GM12878 (cell line): ENCODE measurements around the gene TMED10. TPM values are rescaled to one million over a fixed set of nuclear protein-coding genes. Genes with fewer than 3 reads are reported as not detected.

Experiments used
- ATAC-seq: fragments of 200-7000 bp; cut with Tn5 transposase; 3 replicates; pipeline ENCODE4 v1.9.1; 2020; ENCODE audit warnings: mild to moderate bottlenecking, moderate library complexity
- BruUV-seq: library from RNA; stranded (reverse); fragments of 400-500 nt; replicated peaks from 2 replicates; lab custom pipeline; 2021; lab: Mats Ljungman, UMichigan
- CTCF ChIA-PET: fragments of 300-600 bp; sonication (Branson Sonifier 250); formaldehyde crosslinking; extraction: SDS; loops from one replicate; lab custom pipeline; 2021; ENCODE audit warnings: inconsistent platforms; lab: Yijun Ruan, JAX
- POLR2A ChIA-PET: fragments of 350-600 bp; formaldehyde crosslinking; extraction: SDS; loops from one replicate; lab custom pipeline; 2021; ENCODE audit warnings: inconsistent platforms; lab: Charles Lee
- RAD21 ChIA-PET: fragments of 300-600 bp; sonication (Branson Sonifier 250); formaldehyde crosslinking; loops from one replicate; lab custom pipeline; 2023; ENCODE audit warnings: antibody characterized with exemption; ENCODE audit not compliant: unreplicated experiment; lab: Charles Lee
- SMC1A ChIA-PET: fragments of 300-600 bp; sonication (Branson Sonifier 250); formaldehyde crosslinking; loops from one replicate; lab custom pipeline; 2023; ENCODE audit not compliant: unreplicated experiment, uncharacterized antibody; lab: Charles Lee
- DNase-seq: peaks from one replicate; pipeline ENCODE4 v3.0.0-alpha.2; 2011; ENCODE audit warnings: low read depth, low spot score
- FAIRE-seq: peaks from 3 replicates; lab custom pipeline; 2011; peaks lifted over from hg19 to GRCh38; lab: Jason Lieb, UNC
- H2AFZ ChIP-seq: 2 replicates; pipeline ENCODE4 v1.6.0; 2011; ENCODE audit warnings: low read depth, low read length, control low read depth; ENCODE audit not compliant: control insufficient read depth
- H3K27ac ChIP-seq: 2 replicates; pipeline ENCODE4 v1.5.1; 2011; ENCODE audit warnings: control low read depth; ENCODE audit not compliant: control insufficient read depth, insufficient read depth
- H3K27me3 ChIP-seq, 2 experiments: replicated peaks in 1 of 2; 2 replicates each; pipeline versions ENCODE4 v1.6.0 to v1.6.1; 2011; ENCODE audit warnings: low read length in 1 of 2; ENCODE audit not compliant: control insufficient read depth in 2 of 2, insufficient read depth in 2 of 2
- H3K36me3 ChIP-seq, 2 experiments: 2 replicates each; pipeline ENCODE4 v1.5.1; 2011; ENCODE audit warnings: low read length in 1 of 2; ENCODE audit not compliant: control insufficient read depth in 2 of 2, insufficient read depth in 2 of 2
- H3K4me1 ChIP-seq: 2 replicates; pipeline ENCODE4 v1.6.1; 2011; ENCODE audit warnings: mild to moderate bottlenecking, low read length, moderate library complexity, mixed read lengths; ENCODE audit not compliant: control insufficient read depth, insufficient read depth
- H3K4me2 ChIP-seq: 2 replicates; pipeline ENCODE4 v1.6.0; 2011; ENCODE audit warnings: control low read depth; ENCODE audit not compliant: control insufficient read depth, insufficient read depth
- H3K4me3 ChIP-seq: fragments of 200-600 bp; sonication (generic); 2 replicates; pipeline ENCODE4 v1.5.1; 2016
- H3K79me2 ChIP-seq: 2 replicates; pipeline ENCODE4 v1.6.0; 2011; ENCODE audit warnings: low read length; ENCODE audit not compliant: control insufficient read depth, insufficient read depth
- H3K9ac ChIP-seq: 2 replicates; pipeline ENCODE4 v1.8.0; 2011; ENCODE audit warnings: low read length, control low read depth, mixed read lengths; ENCODE audit not compliant: control insufficient read depth, insufficient read depth
- H3K9me3 ChIP-seq: replicated peaks from 3 replicates; pipeline ENCODE4 v1.5.1; 2011; ENCODE audit warnings: mild to moderate bottlenecking, low read length; ENCODE audit not compliant: control insufficient read depth, insufficient read depth
- H4K20me1 ChIP-seq: 2 replicates; pipeline ENCODE4 v1.6.0; 2011; ENCODE audit not compliant: control insufficient read depth, insufficient read depth
- RUNX3 ChIP-seq: IDR thresholded peaks from 2 replicates; pipeline ENCODE4 v1.6.1; 2012; ENCODE audit warnings: low read length, inconsistent platforms
- SRF ChIP-seq, 2 experiments: IDR thresholded peaks; 2 replicates each; pipeline ENCODE4 v1.6.1; 2011; ENCODE audit warnings: low read depth in 2 of 2, low read length in 2 of 2, mild to moderate bottlenecking in 1 of 2, moderate library complexity in 1 of 2
- WGBS: methylation state at CpG from one replicate; pipeline ENCODE4 v1.1.6; 2016; ENCODE audit warnings: low lambda C conversion rate; ENCODE audit not compliant: insufficient replicate concordance, insufficient coverage; ENCODE audit errors: missing lambda C conversion rate; 5-methylcytosine and 5-hydroxymethylcytosine counted together
- in situ Hi-C: fragments of 300-500 bp; cut with MboI; formaldehyde crosslinking; loops from 9 replicates; pipeline ENCODE4 v1.14.3; 2018; ENCODE audit warnings: mixed read lengths
- intact Hi-C: fragments of 100-400 bp; cut with micrococcal nuclease; formaldehyde crosslinking; loops from one replicate; pipeline ENCODE4 v1.14.2; 2022; ENCODE audit not compliant: unreplicated experiment
- polyA plus RNA-seq, 11 experiments: library from polyadenylated mRNA; depleted of rRNA in 4 of 11; unstranded in 6 of 11; stranded (reverse) in 5 of 11; fragments of >200 nt; fragmentation: Nextera tagmentation in 4 of 11; fragmentation: Illumina TruSeq in 1 of 11; extraction: Ambion mirVana in 4 of 11; extraction: Trizol in 1 of 11; gene quantifications; 1 replicate in 1 of 11; 2 replicates in 10 of 11; pipeline versions ENCODE4 v1.2.1 to v1.2.3, GENCODE V29; 2011 to 2016; ENCODE audit warnings: inconsistent platforms in 2 of 11, missing spikeins in 2 of 11, low read depth in 1 of 11
- total RNA-seq, 4 experiments: library from RNA; depleted of rRNA in 3 of 4; stranded (reverse); fragments of >200 nt in 3 of 4; fragmentation: Illumina TruSeq in 1 of 4; extraction: Trizol in 1 of 4; gene quantifications; 2 replicates each; pipeline versions ENCODE4 v1.2.1 to v1.2.3, GENCODE V29; 2013 to 2021
- TF ChIP-seq, protein P1 (sequence below): fragments of 450-650 bp; IDR thresholded peaks from 2 replicates; pipeline ENCODE4 v1.6.1; 2016; ENCODE audit warnings: mild to moderate bottlenecking
- TF ChIP-seq, protein P2 (sequence below): fragments of 450-650 bp; IDR thresholded peaks from 2 replicates; pipeline ENCODE4 v1.6.1; 2018; ENCODE audit warnings: mild to moderate bottlenecking, low read depth, moderate library complexity; ENCODE audit not compliant: partially characterized antibody

TMED10 gene
- total and polyA plus RNA-seq, 10 of the 15 experiments (the other 5 are each of a cell fraction or from before 2014, with no cell fraction given): 99.8 to 270 (median 180) TPM

DNA sequence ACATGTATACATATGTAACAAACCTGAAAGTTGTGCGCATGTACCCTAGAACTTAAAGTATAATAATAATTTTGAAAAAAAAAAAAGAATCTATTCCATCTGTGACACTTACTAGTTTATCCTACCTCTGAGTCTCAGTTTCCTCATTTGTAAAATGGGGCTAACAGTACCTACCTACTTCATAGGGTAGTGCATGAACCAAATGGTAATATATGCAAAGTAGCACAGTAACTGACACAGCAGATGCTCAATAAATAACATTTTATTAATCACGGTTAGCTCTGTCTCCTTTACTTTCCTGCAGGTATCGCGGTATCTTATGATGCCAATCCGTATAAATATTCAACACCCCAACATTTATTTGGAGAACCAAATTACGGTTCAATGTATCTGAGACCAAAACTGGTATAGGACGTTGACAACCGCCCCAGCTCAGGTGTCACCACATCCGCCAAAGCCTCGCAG lies 703 bp downstream of the TMED10 start:
- ChIA-PET SMC1A (interaction anchor here (0.6 to 1.8 kb wide), 3 partner anchors 48 to 120 kb away, joined by 3 to 6 read pairs (median 5); no protein-coding TSS in a partner anchor), RAD21 (interaction anchor here (1.1 kb wide), 1 partner anchor 49 kb away, joined by 4 read pairs; the partner anchor contains the start of gene NEK9), CTCF (interaction anchor here (1.1 kb wide), 1 partner anchor 37 kb away, joined by 6 read pairs; no protein-coding TSS in a partner anchor), POLR2A (interaction anchor here (0.5 to 1.4 kb wide), 5 partner anchors 20 to 101 kb away, joined by 3 to 5 read pairs (median 3); no protein-coding TSS in a partner anchor)
- H3K9me3 ChIP-seq: no peaks in the 10 kb centered on the region; the same call in 2 of the 3 replicates
- peak overlapping the region; percentile 99 for H3K27ac ChIP-seq
- peaks cover 0 to 4% of the 10 kb centered on the region in 2 experiments; a peak in 1 of 4 replicates for H3K36me3 ChIP-seq
- no peaks in the 10 kb centered on the region; the same call in none of the 2 replicates for H4K20me1 ChIP-seq
- H3K4me3 ChIP-seq: peak overlapping the region; percentile 80
- DNase-seq (no peak), FAIRE-seq (peak; percentile 69), ATAC-seq (peak; percentile 16)
- peak overlapping the region; percentile 79 for H3K4me2 ChIP-seq
- TF ChIP-seq RUNX3: peak; percentile 61
- TF ChIP-seq, protein P1, sequence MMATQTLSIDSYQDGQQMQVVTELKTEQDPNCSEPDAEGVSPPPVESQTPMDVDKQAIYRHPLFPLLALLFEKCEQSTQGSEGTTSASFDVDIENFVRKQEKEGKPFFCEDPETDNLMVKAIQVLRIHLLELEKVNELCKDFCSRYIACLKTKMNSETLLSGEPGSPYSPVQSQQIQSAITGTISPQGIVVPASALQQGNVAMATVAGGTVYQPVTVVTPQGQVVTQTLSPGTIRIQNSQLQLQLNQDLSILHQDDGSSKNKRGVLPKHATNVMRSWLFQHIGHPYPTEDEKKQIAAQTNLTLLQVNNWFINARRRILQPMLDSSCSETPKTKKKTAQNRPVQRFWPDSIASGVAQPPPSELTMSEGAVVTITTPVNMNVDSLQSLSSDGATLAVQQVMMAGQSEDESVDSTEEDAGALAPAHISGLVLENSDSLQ: peak; percentile 59
- TF ChIP-seq, protein P2, sequence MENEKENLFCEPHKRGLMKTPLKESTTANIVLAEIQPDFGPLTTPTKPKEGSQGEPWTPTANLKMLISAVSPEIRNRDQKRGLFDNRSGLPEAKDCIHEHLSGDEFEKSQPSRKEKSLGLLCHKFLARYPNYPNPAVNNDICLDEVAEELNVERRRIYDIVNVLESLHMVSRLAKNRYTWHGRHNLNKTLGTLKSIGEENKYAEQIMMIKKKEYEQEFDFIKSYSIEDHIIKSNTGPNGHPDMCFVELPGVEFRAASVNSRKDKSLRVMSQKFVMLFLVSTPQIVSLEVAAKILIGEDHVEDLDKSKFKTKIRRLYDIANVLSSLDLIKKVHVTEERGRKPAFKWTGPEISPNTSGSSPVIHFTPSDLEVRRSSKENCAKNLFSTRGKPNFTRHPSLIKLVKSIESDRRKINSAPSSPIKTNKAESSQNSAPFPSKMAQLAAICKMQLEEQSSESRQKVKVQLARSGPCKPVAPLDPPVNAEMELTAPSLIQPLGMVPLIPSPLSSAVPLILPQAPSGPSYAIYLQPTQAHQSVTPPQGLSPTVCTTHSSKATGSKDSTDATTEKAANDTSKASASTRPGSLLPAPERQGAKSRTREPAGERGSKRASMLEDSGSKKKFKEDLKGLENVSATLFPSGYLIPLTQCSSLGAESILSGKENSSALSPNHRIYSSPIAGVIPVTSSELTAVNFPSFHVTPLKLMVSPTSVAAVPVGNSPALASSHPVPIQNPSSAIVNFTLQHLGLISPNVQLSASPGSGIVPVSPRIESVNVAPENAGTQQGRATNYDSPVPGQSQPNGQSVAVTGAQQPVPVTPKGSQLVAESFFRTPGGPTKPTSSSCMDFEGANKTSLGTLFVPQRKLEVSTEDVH: no peak
- peak in 1 of 2 experiments; percentile 95; a peak in 2 of 4 replicates for TF ChIP-seq SRF (IDR thresholded peaks at IDR 0.05; ENCODE audit: low read depth in 2 of 2, low read length in 2 of 2)
- peak overlapping the region; percentile 100 for H2AFZ ChIP-seq
- WGBS: under 1% methylated on average over 10 of the region's 10 CpGs
- intact Hi-C loops: loop anchor here (5.0 to 10.0 kb wide), 3 partner anchors 47 to 799 kb away; no protein-coding TSS in a partner anchor
- peaks cover 48% of the 10 kb centered on the region for H3K79me2 ChIP-seq
- in situ Hi-C loops: no loop called here
- H3K9ac ChIP-seq: peak overlapping the region; percentile 89
- H3K4me1 ChIP-seq: no peaks in the 10 kb centered on the region; the same call in 1 of the 2 replicates
- BruUV-seq: no TSS peak
- no peaks in the 10 kb centered on the region for H3K27me3 ChIP-seq
